Measurements from ENCODE around the gene FNDC3A.

FNDC3A gene

DNA sequence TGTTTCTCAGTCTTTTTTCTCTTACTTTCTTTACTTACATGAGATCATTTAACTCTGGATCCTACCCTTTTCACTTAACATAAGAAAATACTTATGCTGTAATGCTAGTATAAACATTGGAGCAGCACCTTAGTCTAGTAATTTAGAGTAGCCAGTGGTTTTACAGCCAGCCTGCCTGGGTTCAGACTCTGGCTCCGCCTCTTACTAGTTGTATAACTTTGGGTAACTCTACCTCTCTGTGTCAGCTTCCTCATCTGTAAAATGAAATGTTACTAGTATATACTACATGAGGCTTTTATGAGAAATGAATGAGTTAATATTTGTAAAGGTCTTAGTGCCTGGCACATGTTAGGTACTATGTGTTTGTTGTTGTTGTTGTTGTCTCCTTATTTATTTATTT lies 277.6 kb downstream of the FNDC3A start:
- DNase-seq (ENCODE audit: low read depth in 3 of 3) = no peak

DNA sequence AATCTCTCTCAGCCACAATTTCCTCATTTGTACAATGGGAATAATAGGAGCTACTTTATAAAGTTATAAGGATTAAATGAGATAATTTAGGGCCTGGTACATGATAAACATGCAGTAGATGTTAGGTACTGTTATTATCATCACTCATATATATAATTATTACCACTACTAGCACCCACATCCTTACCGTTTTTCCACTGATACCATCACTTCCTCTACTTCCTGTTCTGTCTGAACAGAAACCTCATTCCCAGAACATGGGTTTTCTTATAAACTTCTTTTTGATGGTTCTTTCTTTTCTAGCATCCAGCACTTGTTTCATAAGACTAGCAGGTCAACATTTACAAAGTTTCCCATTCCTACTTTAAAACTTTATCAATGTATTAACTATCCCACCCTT lies 278.3 kb downstream of the FNDC3A start:
- DNase-seq (ENCODE audit: low read depth in 3 of 3) = no peak

DNA sequence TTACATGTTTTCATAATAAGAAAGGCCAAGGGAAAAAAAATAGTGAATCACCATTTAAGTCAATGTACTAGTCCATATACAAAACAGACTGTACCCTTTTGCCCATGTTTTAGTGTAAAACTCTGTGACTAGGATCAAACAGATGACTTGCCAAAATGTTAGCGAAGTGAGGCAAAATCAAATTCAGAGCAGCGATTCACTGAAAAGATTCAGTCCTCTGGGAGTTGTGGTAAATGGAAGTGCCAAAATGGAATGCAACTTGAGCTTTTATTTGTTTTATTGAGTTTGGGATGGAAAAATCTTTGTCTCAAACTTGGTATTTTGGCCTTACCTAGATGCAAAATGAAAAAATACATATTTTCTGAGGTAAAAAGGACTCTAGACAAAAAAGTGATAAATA lies 281.1 kb downstream of the FNDC3A start:
- no peak for DNase-seq (ENCODE audit: low read depth in 3 of 3)

- no peak for DNase-seq (ENCODE audit: low read depth in 3 of 3)
Measured at GRCh38 chr13:49258089-49258796, 282.5 kb downstream of the FNDC3A start.
